ENCODE data around the gene COL8A2. TPM values are rescaled to one million over a fixed set of nuclear protein-coding genes. Genes with fewer than 3 reads are reported as not detected.

COL8A2 gene
- total and polyA plus RNA-seq, 2 experiments from 2014 or later = 3.2 to 30.5 TPM

GRCh38 chr1:36095760-36096405, 29.1 kb downstream of the COL8A2 start:
- no peak overlapping the region for H3K4me2 ChIP-seq (ENCODE audit: unreplicated experiment)
- H3K27me3 ChIP-seq (replicated peaks; ENCODE audit: insufficient read depth) = no peaks in the 10 kb centered on the region
- peaks cover 20% of the 10 kb centered on the region for H3K36me3 ChIP-seq (ENCODE audit: low read depth)
- H3K9ac ChIP-seq = no peak overlapping the region
- H3K9me2 ChIP-seq (ENCODE audit: insufficient read depth) = no peaks in the 10 kb centered on the region
- no peaks in the 10 kb centered on the region for H3K9me3 ChIP-seq (ENCODE audit: low read depth)
- 76 to 80% methylated on average over 15 of the region's 15 CpGs for WGBS, 2 experiments (ENCODE audit: low coverage in 1 of 2, low lambda C conversion rate in 2 of 2, missing lambda C conversion rate in 2 of 2)
- no peak for TF ChIP-seq EZH2phosphoT487 (IDR thresholded peaks at IDR 0.05; ENCODE audit: insufficient read depth, low read depth)
- TF ChIP-seq EZH2 (IDR thresholded peaks at IDR 0.05; ENCODE audit: insufficient read depth, poor library complexity, severe bottlenecking) = no peak
- H3K4me3 ChIP-seq = no peak overlapping the region
- H3K27ac ChIP-seq = no peak overlapping the region
- H2AFZ ChIP-seq = no peak overlapping the region
- no peak for DNase-seq
- H3K4me1 ChIP-seq (ENCODE audit: insufficient read depth) = 0 out of 2 replicates have a peak, but pooled peaks cover 3% of the 10 kb centered on the region
- H3K79me2 ChIP-seq (ENCODE audit: insufficient read depth) = peaks cover 18% of the 10 kb centered on the region
- H4K20me1 ChIP-seq (ENCODE audit: insufficient read depth) = peaks cover 5% of the 10 kb centered on the region; the same call in 1 of the 2 replicates
- peaks cover 19% of the 10 kb centered on the region for H3F3A ChIP-seq (ENCODE audit: insufficient read depth)
- in situ Hi-C loops (cut with MboI) = no loop called here

GRCh38 chr1:36094621-36095061, 30.4 kb downstream of the COL8A2 start:
- in situ Hi-C loops (cut with MboI) = no loop called here
- Histone ChIP-seq H3K4me2 (ENCODE audit: unreplicated experiment) (no peak overlapping the region), H4K20me1 (ENCODE audit: insufficient read depth) (peaks cover 5% of the 10 kb centered on the region; the same call in 1 of the 2 replicates), H3K4me1 (ENCODE audit: insufficient read depth) (peaks cover 5% of the 10 kb centered on the region; the same call in 1 of the 2 replicates), H3K79me2 (ENCODE audit: insufficient read depth) (peaks cover 30% of the 10 kb centered on the region), H3K36me3 (ENCODE audit: low read depth) (peaks cover 20% of the 10 kb centered on the region), H2AFZ (no peak overlapping the region), H3K27me3 (replicated peaks; ENCODE audit: insufficient read depth) (no peaks in the 10 kb centered on the region), H3K4me3 (no peak overlapping the region), H3K27ac (no peak overlapping the region; the same call in 1 of the 2 replicates), H3K9me3 (ENCODE audit: low read depth) (no peaks in the 10 kb centered on the region), H3F3A (ENCODE audit: insufficient read depth) (peaks cover 19% of the 10 kb centered on the region), H3K9me2 (ENCODE audit: insufficient read depth) (no peaks in the 10 kb centered on the region), H3K9ac (0 out of 2 replicates have a peak overlapping the region, but pooled peaks have one; percentile 0)
- TF ChIP-seq EZH2 (IDR thresholded peaks at IDR 0.05; ENCODE audit: insufficient read depth, poor library complexity, severe bottlenecking) (no peak), EZH2phosphoT487 (IDR thresholded peaks at IDR 0.05; ENCODE audit: insufficient read depth, low read depth) (no peak)
- DNase-seq = peak; percentile 68
- 29 to 30% methylated on average over 8 of the region's 8 CpGs for WGBS, 2 experiments (ENCODE audit: low coverage in 1 of 2, low lambda C conversion rate in 2 of 2, missing lambda C conversion rate in 2 of 2)

- no peak overlapping the region for H2AFZ ChIP-seq
- peaks cover 5% of the 10 kb centered on the region; the same call in 1 of the 2 replicates for H4K20me1 ChIP-seq (ENCODE audit: insufficient read depth)
- H3K4me1 ChIP-seq (ENCODE audit: insufficient read depth) = peaks cover 5% of the 10 kb centered on the region; the same call in 1 of the 2 replicates
- DNase-seq = no peak
- TF ChIP-seq EZH2 (IDR thresholded peaks at IDR 0.05; ENCODE audit: insufficient read depth, poor library complexity, severe bottlenecking) (no peak), EZH2phosphoT487 (IDR thresholded peaks at IDR 0.05; ENCODE audit: insufficient read depth, low read depth) (no peak)
- H3K9ac ChIP-seq = 0 out of 2 replicates have a peak overlapping the region, but pooled peaks have one; percentile 0
- WGBS, 2 experiments (ENCODE audit: low coverage in 1 of 2, low lambda C conversion rate in 2 of 2, missing lambda C conversion rate in 2 of 2) = 81 to 89% methylated on average over 3 of the region's 3 CpGs
- H3K79me2 ChIP-seq (ENCODE audit: insufficient read depth) = peaks cover 37% of the 10 kb centered on the region
- no peaks in the 10 kb centered on the region for H3K9me3 ChIP-seq (ENCODE audit: low read depth)
- no peak overlapping the region for H3K27ac ChIP-seq
- peaks cover 20% of the 10 kb centered on the region for H3K36me3 ChIP-seq (ENCODE audit: low read depth)
- H3F3A ChIP-seq (ENCODE audit: insufficient read depth) = peaks cover 19% of the 10 kb centered on the region
- no peak overlapping the region for H3K4me2 ChIP-seq (ENCODE audit: unreplicated experiment)
- in situ Hi-C loops (cut with MboI) = no loop called here
- H3K4me3 ChIP-seq = no peak overlapping the region
- H3K9me2 ChIP-seq (ENCODE audit: insufficient read depth) = no peaks in the 10 kb centered on the region
- no peaks in the 10 kb centered on the region for H3K27me3 ChIP-seq (replicated peaks; ENCODE audit: insufficient read depth)
Measured at GRCh38 chr1:36093929-36094328, 31.1 kb downstream of the COL8A2 start.

GRCh38 chr1:36093226-36093625, 31.8 kb downstream of the COL8A2 start:
- in situ Hi-C loops (cut with MboI) = no loop called here
- Histone ChIP-seq H3K9me2 (ENCODE audit: insufficient read depth) (no peaks in the 10 kb centered on the region), H3K9ac (no peak overlapping the region), H3K27me3 (replicated peaks; ENCODE audit: insufficient read depth) (no peaks in the 10 kb centered on the region), H3K4me1 (ENCODE audit: insufficient read depth) (peaks cover 5% of the 10 kb centered on the region; the same call in 1 of the 2 replicates), H3K4me2 (ENCODE audit: unreplicated experiment) (no peak overlapping the region), H3K36me3 (ENCODE audit: low read depth) (peaks cover 20% of the 10 kb centered on the region), H3K79me2 (ENCODE audit: insufficient read depth) (peaks cover 38% of the 10 kb centered on the region), H3K9me3 (ENCODE audit: low read depth) (no peaks in the 10 kb centered on the region), H4K20me1 (ENCODE audit: insufficient read depth) (peaks cover 5% of the 10 kb centered on the region; the same call in 1 of the 2 replicates), H2AFZ (no peak overlapping the region), H3F3A (ENCODE audit: insufficient read depth) (peaks cover 19% of the 10 kb centered on the region), H3K27ac (no peak overlapping the region), H3K4me3 (no peak overlapping the region)
- WGBS, 2 experiments (ENCODE audit: low coverage in 1 of 2, low lambda C conversion rate in 2 of 2, missing lambda C conversion rate in 2 of 2) = 84 to 88% methylated on average over 7 of the region's 7 CpGs
- no peak for TF ChIP-seq EZH2 (IDR thresholded peaks at IDR 0.05; ENCODE audit: insufficient read depth, poor library complexity, severe bottlenecking)
- TF ChIP-seq EZH2phosphoT487 (IDR thresholded peaks at IDR 0.05; ENCODE audit: insufficient read depth, low read depth) = no peak
- DNase-seq = no peak
